ENCODE data around the gene ZNF862. TPM values are rescaled to one million over a fixed set of nuclear protein-coding genes. Genes with fewer than 3 reads are reported as not detected.

The ZNF862 gene
- total RNA-seq, 1 experiment from 2014 or later = 1.9 TPM

DNA sequence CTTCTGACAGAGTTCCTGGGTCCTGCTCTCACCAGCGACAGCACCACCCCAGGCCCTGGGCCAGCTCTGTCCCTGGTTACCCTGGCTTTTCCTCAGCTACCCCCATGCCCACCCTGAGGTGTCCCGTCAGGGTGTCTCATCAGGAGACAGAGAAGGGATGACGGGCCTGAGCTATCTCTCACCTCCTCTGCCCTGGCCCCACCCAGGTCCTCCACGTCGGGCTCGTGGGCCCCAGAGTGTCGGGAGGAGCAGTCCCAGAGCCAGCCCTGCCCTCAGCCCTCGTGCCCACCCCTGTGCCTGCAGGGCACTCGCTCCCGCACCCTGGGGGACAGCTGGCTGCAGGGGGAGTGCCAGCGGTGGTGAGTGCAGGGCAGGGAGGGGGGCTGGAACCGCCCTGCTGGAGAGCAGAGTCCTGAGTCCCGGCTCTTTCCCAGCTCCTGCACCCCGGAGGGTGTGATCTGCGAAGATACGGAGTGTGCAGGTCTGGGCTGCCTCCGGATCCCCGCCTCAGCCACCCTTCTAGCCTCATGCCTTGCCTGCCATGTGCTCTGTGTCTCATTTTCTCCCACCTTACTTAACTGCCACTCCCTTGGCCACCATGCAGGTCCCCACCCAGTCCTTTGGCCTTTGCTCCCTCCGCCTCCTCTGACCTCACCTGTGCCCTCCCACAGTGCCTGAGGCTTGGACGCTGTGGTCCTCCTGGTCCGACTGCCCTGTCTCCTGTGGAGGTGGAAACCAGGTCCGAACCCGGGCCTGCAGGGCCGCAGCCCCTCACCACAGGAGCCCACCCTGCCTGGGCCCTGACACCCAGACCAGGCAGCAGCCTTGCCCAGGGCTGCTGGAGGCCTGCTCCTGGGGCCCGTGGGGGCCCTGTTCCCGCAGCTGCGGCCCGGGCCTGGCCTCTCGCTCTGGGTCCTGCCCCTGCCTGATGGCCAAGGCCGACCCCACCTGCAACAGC lies 16.7 kb upstream of the ZNF862 start:
- Histone ChIP-seq H3K4ac (ENCODE audit: low read depth, low read length) (no peak overlapping the region), H3K4me2 (ENCODE audit: insufficient read depth, insufficient read length, low read length) (no peak overlapping the region), H4K91ac (ENCODE audit: insufficient read length, low read depth, low read length) (no peak overlapping the region), H3K27ac (ENCODE audit: insufficient read length, low read depth, low read length) (no peak overlapping the region), H2AK5ac (ENCODE audit: insufficient read length, low read length) (no peak overlapping the region), H3K56ac (ENCODE audit: insufficient read length, low read depth, low read length) (no peak overlapping the region), H3K14ac (ENCODE audit: insufficient read depth, low read length) (no peak overlapping the region; the same call in 1 of the 2 replicates), H3K79me2 (ENCODE audit: insufficient read depth, low read length) (no peaks in the 10 kb centered on the region), H4K8ac (replicated peaks; ENCODE audit: insufficient read length, low read depth, low read length) (no peak overlapping the region), H3T11ph (ENCODE audit: low read length) (no peak overlapping the region), H3K23me2 (ENCODE audit: insufficient read length, low read depth, low read length, poor library complexity, severe bottlenecking) (no peaks in the 10 kb centered on the region), H2BK120ac (ENCODE audit: low read depth, low read length, poor library complexity, severe bottlenecking) (no peak overlapping the region), H3K9me3 (ENCODE audit: control insufficient read depth, low read depth, low read length) (no peaks in the 10 kb centered on the region), H2BK12ac (ENCODE audit: insufficient read length, low read depth, low read length) (no peak overlapping the region), H3K4me1 (ENCODE audit: insufficient read depth, low read length) (no peaks in the 10 kb centered on the region), H2BK20ac (ENCODE audit: low read depth, low read length, poor library complexity, severe bottlenecking) (no peak overlapping the region), H4K20me1 (ENCODE audit: control insufficient read depth, insufficient read depth, insufficient read length) (no peaks in the 10 kb centered on the region), H3K9ac (ENCODE audit: extremely low read depth, insufficient read length, low read length) (no peak overlapping the region), H2AFZ (ENCODE audit: low read length) (no peak overlapping the region), H4K5ac (ENCODE audit: insufficient read length, low read depth, low read length) (no peak overlapping the region), H2BK5ac (ENCODE audit: insufficient read length, low read length) (no peak overlapping the region), H3K27me3 (ENCODE audit: insufficient read depth, low read length) (no peaks in the 10 kb centered on the region), H3K18ac (ENCODE audit: insufficient read length, low read depth, low read length) (no peak overlapping the region), H2BK15ac (ENCODE audit: low read depth, low read length) (no peak overlapping the region), H3K79me1 (ENCODE audit: insufficient read depth, low read depth, low read length, poor library complexity, severe bottlenecking) (no peaks in the 10 kb centered on the region), H3K23ac (ENCODE audit: insufficient read length, low read depth, low read length) (no peak overlapping the region)
- DNase-seq = no peak
- WGBS (ENCODE audit: extremely low coverage, insufficient read length, low lambda C conversion rate) = no CpG with 5 or more reads among the region's 30 CpGs
- H3K9me3 Mint-ChIP-seq = peaks cover 8 to 13% of the 10 kb centered on the region in 2 experiments; a peak in 4 of 5 replicates
- H3K4me1 Mint-ChIP-seq = peaks cover 0 to 3% of the 10 kb centered on the region in 2 experiments; a peak in 1 of 4 replicates
- TF ChIP-seq, protein P1, sequence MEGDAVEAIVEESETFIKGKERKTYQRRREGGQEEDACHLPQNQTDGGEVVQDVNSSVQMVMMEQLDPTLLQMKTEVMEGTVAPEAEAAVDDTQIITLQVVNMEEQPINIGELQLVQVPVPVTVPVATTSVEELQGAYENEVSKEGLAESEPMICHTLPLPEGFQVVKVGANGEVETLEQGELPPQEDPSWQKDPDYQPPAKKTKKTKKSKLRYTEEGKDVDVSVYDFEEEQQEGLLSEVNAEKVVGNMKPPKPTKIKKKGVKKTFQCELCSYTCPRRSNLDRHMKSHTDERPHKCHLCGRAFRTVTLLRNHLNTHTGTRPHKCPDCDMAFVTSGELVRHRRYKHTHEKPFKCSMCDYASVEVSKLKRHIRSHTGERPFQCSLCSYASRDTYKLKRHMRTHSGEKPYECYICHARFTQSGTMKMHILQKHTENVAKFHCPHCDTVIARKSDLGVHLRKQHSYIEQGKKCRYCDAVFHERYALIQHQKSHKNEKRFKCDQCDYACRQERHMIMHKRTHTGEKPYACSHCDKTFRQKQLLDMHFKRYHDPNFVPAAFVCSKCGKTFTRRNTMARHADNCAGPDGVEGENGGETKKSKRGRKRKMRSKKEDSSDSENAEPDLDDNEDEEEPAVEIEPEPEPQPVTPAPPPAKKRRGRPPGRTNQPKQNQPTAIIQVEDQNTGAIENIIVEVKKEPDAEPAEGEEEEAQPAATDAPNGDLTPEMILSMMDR (conservative IDR thresholded peaks at IDR 0.05) = no peak
- H3K36me3 Mint-ChIP-seq (ENCODE audit: insufficient read depth in 1 of 3, low read depth in 3 of 3) = peaks cover 0 to 4% (median 0%) of the 10 kb centered on the region in 3 experiments; a peak in 1 of 7 replicates
- H3K4me3 Mint-ChIP-seq = no peak overlapping the region; a peak in 1 of 5 replicates
- H3K27me3 Mint-ChIP-seq (ENCODE audit: low read depth) = peaks cover 6% of the 10 kb centered on the region
- H3K27ac Mint-ChIP-seq = no peak overlapping the region

Measured in H9 (cell line).